ENCODE data around the gene PSG11.
"Not testable (repeated sequence)": the region's sequence is repeated elsewhere in the genome, so short reads cannot be mapped to it uniquely, and the experiment has no call there.

DNA sequence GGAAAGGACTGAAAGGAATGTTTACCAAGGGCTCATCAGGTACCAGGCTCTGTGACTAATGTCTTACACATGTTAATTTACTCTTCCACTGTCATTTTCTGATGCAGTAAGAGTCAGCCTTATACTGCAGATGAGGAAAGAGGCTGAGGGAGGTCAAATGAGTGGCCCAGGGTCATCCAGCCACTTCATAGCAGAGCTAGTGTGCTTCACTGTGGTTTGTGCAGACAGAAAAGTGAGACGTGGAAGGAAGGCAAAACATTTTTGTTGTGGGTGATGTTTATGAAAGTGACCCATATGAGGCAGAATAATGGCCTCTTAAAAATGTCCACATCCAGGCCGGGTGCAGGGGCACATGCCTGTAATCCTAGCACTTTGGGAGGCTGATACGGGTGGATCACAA lies 34.0 kb upstream of the PSG11 start:
- TF ChIP-seq CTCF, POLR2A (IDR thresholded peaks at IDR 0.05): not testable (repeated sequence)
